ENCODE measurements around the gene PDZRN4.

Gene PDZRN4

DNA sequence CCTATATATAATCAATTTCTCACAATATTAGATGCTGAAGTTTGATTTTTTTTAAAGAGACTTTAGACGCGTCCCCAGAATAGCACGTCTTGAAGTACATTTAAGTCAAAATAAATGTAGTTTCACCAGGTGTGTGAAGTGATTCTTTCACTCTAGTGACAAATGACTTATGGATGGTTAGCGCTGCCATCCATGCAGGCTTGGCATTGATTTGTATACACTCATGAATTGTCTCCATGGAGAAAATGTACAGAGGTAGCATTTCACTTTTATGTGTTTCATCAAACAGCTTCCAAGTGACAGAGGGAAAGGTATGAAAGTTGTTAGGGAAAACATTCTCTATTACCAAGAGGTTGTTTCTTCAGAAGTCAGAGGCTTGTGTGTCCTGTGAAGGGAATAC, 360.8 kb downstream of the PDZRN4 start:
- H3K27ac Mint-ChIP-seq: no peak overlapping the region
- peaks cover 13% of the 10 kb centered on the region for H3K9me3 Mint-ChIP-seq
- H3K36me3 Mint-ChIP-seq (ENCODE audit: low read depth): no peaks in the 10 kb centered on the region
- no peaks in the 10 kb centered on the region for H3K27me3 Mint-ChIP-seq
- H3K4me3 Mint-ChIP-seq: no peak overlapping the region
- H3K4me1 Mint-ChIP-seq (ENCODE audit: low read depth): no peaks in the 10 kb centered on the region
- intact Hi-C loops (cut with micrococcal nuclease): no loop called here

- H3K4me1 Mint-ChIP-seq (ENCODE audit: low read depth): no peaks in the 10 kb centered on the region
- no peaks in the 10 kb centered on the region for H3K9me3 Mint-ChIP-seq
- H3K4me3 Mint-ChIP-seq: no peak overlapping the region
- no peaks in the 10 kb centered on the region for H3K36me3 Mint-ChIP-seq (ENCODE audit: low read depth)
- intact Hi-C loops (cut with micrococcal nuclease): no loop called here
- H3K27ac Mint-ChIP-seq: no peak overlapping the region
- no peaks in the 10 kb centered on the region for H3K27me3 Mint-ChIP-seq
Observed at GRCh38 chr12:41552588-41552987, 364.5 kb downstream of the PDZRN4 start.

DNA sequence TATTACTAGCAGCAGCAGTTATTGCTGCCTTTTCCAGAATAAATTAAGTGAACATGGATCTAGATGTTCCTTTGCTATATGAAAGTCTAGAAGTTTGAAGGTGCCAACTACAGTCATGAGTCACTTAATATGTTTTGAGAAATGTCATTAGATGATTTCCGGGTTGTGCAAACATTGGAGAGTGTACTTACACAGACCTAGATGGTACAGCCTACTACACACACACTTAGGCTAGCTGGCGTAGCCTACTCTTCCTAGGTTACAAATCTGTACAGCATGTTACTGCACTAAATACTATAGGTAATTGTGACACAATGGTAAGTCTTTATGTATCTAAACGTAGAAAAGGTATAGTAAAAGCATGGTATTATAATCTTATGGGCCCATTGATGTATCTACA, 368.1 kb downstream of the PDZRN4 start:
- Mint-ChIP-seq H3K4me3 (no peak overlapping the region), H3K9me3 (no peaks in the 10 kb centered on the region), H3K36me3 (ENCODE audit: low read depth) (no peaks in the 10 kb centered on the region), H3K27me3 (no peaks in the 10 kb centered on the region), H3K4me1 (ENCODE audit: low read depth) (no peaks in the 10 kb centered on the region), H3K27ac (no peak overlapping the region)
- intact Hi-C loops (cut with micrococcal nuclease): no loop called here

GRCh38 chr12:41557344-41557743, 369.2 kb downstream of the PDZRN4 start:
- no peaks in the 10 kb centered on the region for H3K4me1 Mint-ChIP-seq (ENCODE audit: low read depth)
- intact Hi-C loops (cut with micrococcal nuclease): no loop called here
- no peaks in the 10 kb centered on the region for H3K9me3 Mint-ChIP-seq
- no peaks in the 10 kb centered on the region for H3K27me3 Mint-ChIP-seq
- no peaks in the 10 kb centered on the region for H3K36me3 Mint-ChIP-seq (ENCODE audit: low read depth)
- H3K27ac Mint-ChIP-seq: no peak overlapping the region
- no peak overlapping the region for H3K4me3 Mint-ChIP-seq

DNA sequence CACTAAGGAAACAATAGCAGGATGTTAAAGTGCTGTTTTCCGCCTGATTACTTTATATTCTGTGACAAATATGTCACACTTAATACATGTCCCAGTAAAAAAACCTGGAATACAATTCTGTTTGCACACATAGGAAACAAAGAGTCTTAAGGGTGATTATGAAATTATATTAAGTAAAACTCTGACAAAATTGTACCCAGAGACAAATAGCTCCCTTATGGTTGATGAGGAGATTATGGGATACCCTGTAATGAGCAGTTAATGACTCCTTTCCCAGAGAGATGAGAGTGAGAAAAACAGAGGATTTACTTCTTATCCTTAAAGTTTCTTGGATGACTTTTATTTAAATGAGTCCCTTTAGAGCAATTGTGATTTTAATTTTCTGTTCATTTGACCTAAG, 370.6 kb downstream of the PDZRN4 start:
- Mint-ChIP-seq H3K4me1 (ENCODE audit: low read depth) (no peaks in the 10 kb centered on the region), H3K27ac (no peak overlapping the region), H3K36me3 (ENCODE audit: low read depth) (no peaks in the 10 kb centered on the region), H3K4me3 (no peak overlapping the region), H3K9me3 (no peaks in the 10 kb centered on the region), H3K27me3 (no peaks in the 10 kb centered on the region)
- intact Hi-C loops (cut with micrococcal nuclease): no loop called here

GRCh38 chr12:41563051-41563450, 374.9 kb downstream of the PDZRN4 start:
- Mint-ChIP-seq H3K4me3 (no peak overlapping the region), H3K4me1 (ENCODE audit: low read depth) (no peaks in the 10 kb centered on the region), H3K9me3 (no peaks in the 10 kb centered on the region), H3K27ac (no peak overlapping the region), H3K36me3 (ENCODE audit: low read depth) (no peaks in the 10 kb centered on the region), H3K27me3 (no peaks in the 10 kb centered on the region)
- intact Hi-C loops (cut with micrococcal nuclease): no loop called here

DNA sequence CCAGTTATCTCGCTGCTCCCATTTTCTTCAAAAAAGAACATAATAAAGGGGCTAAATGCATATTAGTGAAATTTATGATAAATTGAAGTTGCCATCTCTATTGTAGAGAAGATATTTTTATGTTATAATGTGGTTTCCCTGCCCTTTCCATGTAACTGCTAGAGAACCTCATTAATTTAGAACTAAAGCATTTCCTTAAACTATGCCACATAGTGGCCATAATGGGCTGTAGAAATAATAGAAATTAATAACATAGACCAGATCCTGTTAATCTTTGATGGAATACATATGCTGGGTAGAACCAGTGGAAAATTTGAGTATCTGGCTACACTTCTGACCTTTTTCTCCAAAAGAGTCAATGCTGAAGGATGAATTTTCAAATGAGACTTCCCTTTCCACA, 376.7 kb downstream of the PDZRN4 start:
- H3K27ac Mint-ChIP-seq: no peak overlapping the region
- H3K4me1 Mint-ChIP-seq (ENCODE audit: low read depth): no peaks in the 10 kb centered on the region
- no peaks in the 10 kb centered on the region for H3K36me3 Mint-ChIP-seq (ENCODE audit: low read depth)
- no peaks in the 10 kb centered on the region for H3K9me3 Mint-ChIP-seq
- intact Hi-C loops (cut with micrococcal nuclease): no loop called here
- H3K27me3 Mint-ChIP-seq: no peaks in the 10 kb centered on the region
- no peak overlapping the region for H3K4me3 Mint-ChIP-seq

DNA sequence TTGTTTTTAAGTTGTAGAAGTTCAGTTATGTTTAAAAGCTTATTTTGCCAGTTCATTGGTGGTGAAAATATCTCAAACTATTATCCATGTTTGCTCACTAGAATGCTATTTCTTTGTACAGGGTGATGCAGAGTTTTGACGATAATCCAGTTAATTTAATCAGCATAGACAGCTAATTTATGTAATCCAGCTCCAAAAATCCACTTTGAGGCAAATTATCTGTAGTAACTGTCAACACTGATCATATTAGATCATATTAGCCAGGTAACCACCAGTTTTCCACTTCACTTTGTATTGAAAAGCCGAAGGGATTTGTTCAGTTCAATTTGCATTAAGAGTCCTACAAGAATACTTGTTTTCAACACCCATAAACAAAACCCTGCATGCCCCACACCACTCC, 378.6 kb downstream of the PDZRN4 start:
- no peak overlapping the region for H3K4me3 Mint-ChIP-seq
- intact Hi-C loops (cut with micrococcal nuclease): no loop called here
- no peaks in the 10 kb centered on the region for H3K9me3 Mint-ChIP-seq
- H3K27ac Mint-ChIP-seq: no peak overlapping the region
- H3K36me3 Mint-ChIP-seq (ENCODE audit: low read depth): no peaks in the 10 kb centered on the region
- no peaks in the 10 kb centered on the region for H3K27me3 Mint-ChIP-seq
- H3K4me1 Mint-ChIP-seq (ENCODE audit: low read depth): no peaks in the 10 kb centered on the region

DNA sequence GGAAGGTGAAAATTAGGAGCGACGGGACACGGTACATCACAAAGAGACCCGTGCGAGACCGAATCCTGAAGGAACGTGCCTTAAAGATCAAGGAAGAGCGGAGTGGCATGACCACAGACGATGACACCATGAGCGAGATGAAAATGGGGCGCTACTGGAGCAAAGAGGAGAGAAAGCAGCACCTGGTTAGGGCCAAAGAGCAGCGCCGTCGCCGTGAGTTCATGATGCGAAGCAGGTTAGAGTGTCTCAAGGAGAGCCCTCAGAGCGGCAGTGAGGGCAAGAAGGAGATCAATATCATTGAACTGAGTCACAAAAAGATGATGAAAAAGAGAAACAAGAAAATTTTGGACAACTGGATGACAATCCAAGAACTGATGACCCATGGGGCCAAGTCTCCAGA, 385.3 kb downstream of the PDZRN4 start:
- Mint-ChIP-seq H3K9me3 (no peaks in the 10 kb centered on the region), H3K27ac (no peak overlapping the region), H3K4me1 (ENCODE audit: low read depth) (no peaks in the 10 kb centered on the region), H3K4me3 (no peak overlapping the region), H3K27me3 (no peaks in the 10 kb centered on the region), H3K36me3 (ENCODE audit: low read depth) (no peaks in the 10 kb centered on the region)
- intact Hi-C loops (cut with micrococcal nuclease): no loop called here

- Mint-ChIP-seq H3K4me3 (no peak overlapping the region), H3K36me3 (ENCODE audit: low read depth) (no peaks in the 10 kb centered on the region), H3K27ac (no peak overlapping the region), H3K27me3 (no peaks in the 10 kb centered on the region), H3K4me1 (ENCODE audit: low read depth) (no peaks in the 10 kb centered on the region), H3K9me3 (no peaks in the 10 kb centered on the region)
- intact Hi-C loops (cut with micrococcal nuclease): no loop called here
Observed at GRCh38 chr12:41576925-41577324, 388.8 kb downstream of the PDZRN4 start.

- no peak overlapping the region for H3K4me3 Mint-ChIP-seq
- no peak overlapping the region for H3K27ac Mint-ChIP-seq
- no peaks in the 10 kb centered on the region for H3K27me3 Mint-ChIP-seq
- H3K36me3 Mint-ChIP-seq (ENCODE audit: low read depth): no peaks in the 10 kb centered on the region
- H3K4me1 Mint-ChIP-seq (ENCODE audit: low read depth): no peaks in the 10 kb centered on the region
- H3K9me3 Mint-ChIP-seq: no peaks in the 10 kb centered on the region
- intact Hi-C loops (cut with micrococcal nuclease): no loop called here
Observed at GRCh38 chr12:41577995-41578394, 389.9 kb downstream of the PDZRN4 start.

DNA sequence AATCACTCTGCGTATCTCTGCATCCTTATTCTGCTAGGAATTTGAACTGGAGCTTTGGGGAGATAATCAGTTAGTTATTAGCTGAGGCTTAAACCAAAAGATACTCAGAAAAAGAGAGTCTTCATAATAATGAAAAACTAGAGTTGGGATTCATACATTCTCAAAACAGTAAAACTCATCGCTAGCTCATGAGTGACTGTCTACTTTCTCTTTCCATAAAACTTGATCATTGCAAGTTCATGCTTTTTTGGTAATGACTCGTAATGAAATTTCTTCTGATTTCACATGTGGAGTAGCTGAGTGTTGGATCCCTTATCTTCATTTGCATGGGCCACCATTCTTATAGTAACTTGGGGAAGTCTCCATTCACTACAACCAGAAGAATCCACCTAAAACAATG, 397.7 kb downstream of the PDZRN4 start:
- Mint-ChIP-seq H3K27ac (no peak overlapping the region), H3K36me3 (ENCODE audit: low read depth) (no peaks in the 10 kb centered on the region), H3K4me3 (no peak overlapping the region), H3K4me1 (ENCODE audit: low read depth) (no peaks in the 10 kb centered on the region), H3K9me3 (no peaks in the 10 kb centered on the region), H3K27me3 (no peaks in the 10 kb centered on the region)
- intact Hi-C loops (cut with micrococcal nuclease): no loop called here

DNA sequence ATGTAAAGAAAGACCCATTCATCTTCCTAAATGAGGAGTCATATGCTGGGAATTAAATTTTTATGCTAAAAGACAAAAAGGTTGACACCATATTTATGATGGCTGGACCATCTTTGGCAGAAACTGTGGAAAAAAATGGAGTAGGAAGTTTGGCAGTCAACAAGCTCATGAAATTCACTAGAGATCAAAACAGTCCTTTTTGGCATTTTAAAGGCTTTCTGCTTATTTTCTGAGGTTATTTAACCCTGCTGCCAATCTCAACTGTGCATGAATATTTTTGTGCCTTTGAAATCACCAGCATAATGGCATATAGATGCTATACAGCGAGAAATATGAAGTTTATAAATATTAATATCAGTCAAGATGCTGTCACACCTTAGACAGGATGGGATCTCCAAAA, 399.5 kb downstream of the PDZRN4 start:
- Mint-ChIP-seq H3K9me3 (no peaks in the 10 kb centered on the region), H3K27ac (no peak overlapping the region), H3K4me1 (ENCODE audit: low read depth) (no peaks in the 10 kb centered on the region), H3K36me3 (ENCODE audit: low read depth) (no peaks in the 10 kb centered on the region), H3K4me3 (no peak overlapping the region), H3K27me3 (no peaks in the 10 kb centered on the region)
- intact Hi-C loops (cut with micrococcal nuclease): no loop called here

- no peaks in the 10 kb centered on the region for H3K4me1 Mint-ChIP-seq (ENCODE audit: low read depth)
- intact Hi-C loops (cut with micrococcal nuclease): no loop called here
- no peak overlapping the region for H3K27ac Mint-ChIP-seq
- H3K4me3 Mint-ChIP-seq: no peak overlapping the region
- no peaks in the 10 kb centered on the region for H3K27me3 Mint-ChIP-seq
- no peaks in the 10 kb centered on the region for H3K36me3 Mint-ChIP-seq (ENCODE audit: low read depth)
- no peaks in the 10 kb centered on the region for H3K9me3 Mint-ChIP-seq
Observed at GRCh38 chr12:41589878-41590277, 401.8 kb downstream of the PDZRN4 start.

- Mint-ChIP-seq H3K4me1 (ENCODE audit: low read depth) (no peaks in the 10 kb centered on the region), H3K36me3 (ENCODE audit: low read depth) (no peaks in the 10 kb centered on the region), H3K27ac (no peak overlapping the region), H3K9me3 (no peaks in the 10 kb centered on the region), H3K27me3 (no peaks in the 10 kb centered on the region), H3K4me3 (no peak overlapping the region)
- intact Hi-C loops (cut with micrococcal nuclease): no loop called here
Observed at GRCh38 chr12:41596190-41596589, 408.1 kb downstream of the PDZRN4 start.

DNA sequence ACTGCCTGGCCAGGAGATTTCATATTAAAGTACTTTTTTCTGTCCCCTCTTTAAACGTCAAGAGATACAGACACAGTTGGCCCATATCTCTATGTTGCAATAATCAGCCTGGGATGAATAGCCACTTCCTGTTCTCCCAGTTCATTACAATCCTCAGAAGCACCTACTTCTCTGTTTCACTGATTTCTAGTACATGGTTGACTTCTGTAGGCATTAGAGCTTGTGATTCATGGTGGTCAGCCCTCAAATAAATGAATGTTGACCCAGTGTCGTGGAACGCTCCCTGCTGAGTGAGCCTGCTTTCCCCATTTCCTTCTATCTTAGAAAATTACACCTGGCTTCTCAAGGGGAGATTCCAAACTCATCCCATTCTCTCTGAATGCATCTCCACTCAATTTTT, 416.7 kb downstream of the PDZRN4 start:
- Mint-ChIP-seq H3K27me3 (peaks cover 2% of the 10 kb centered on the region), H3K9me3 (no peaks in the 10 kb centered on the region), H3K4me3 (no peak overlapping the region), H3K4me1 (ENCODE audit: low read depth) (no peaks in the 10 kb centered on the region), H3K36me3 (ENCODE audit: low read depth) (no peaks in the 10 kb centered on the region), H3K27ac (no peak overlapping the region)
- intact Hi-C loops (cut with micrococcal nuclease): loop anchor here (10.0 kb wide), 1 partner anchor 50 kb away; no protein-coding TSS in a partner anchor

Measured in dendritic cell treated with granulocyte-macrophage colony-stimulating factor and Interleukin-4, amounts not matched to agents 40 ng/mL and 50 ng/mL, for 4 days (primary cell).